Lower lobe of right lung (tissue), 2 donors: ENCODE data around the gene COL7A1. TPM values are rescaled to one million over a fixed set of nuclear protein-coding genes. Genes with fewer than 3 reads are reported as not detected.

Experiments
- ATAC-seq, 2 donors: fragments of 200-7000 bp; cut with Tn5 transposase; one replicate each; pipeline ENCODE4 v1.9.1; 2020 to 2022; ENCODE audit warnings: mild to moderate bottlenecking in 2 of 2, moderate library complexity in 2 of 2
- DNase-seq: peaks from one replicate; pipeline ENCODE4 v3.0.0-alpha.2; 2020
- H3K27ac ChIP-seq: fragments of 200-600 bp; one replicate; pipeline ENCODE4 v1.8.0; 2022
- H3K27me3 ChIP-seq: fragments of 200-600 bp; one replicate; pipeline ENCODE4 v1.8.0; 2022; ENCODE audit warnings: low read depth
- H3K36me3 ChIP-seq: fragments of 200-600 bp; one replicate; pipeline ENCODE4 v1.8.0; 2022; ENCODE audit warnings: mild to moderate bottlenecking
- H3K4me1 ChIP-seq: fragments of 200-600 bp; one replicate; pipeline ENCODE4 v1.8.0; 2022
- H3K4me3 ChIP-seq: fragments of 200-600 bp; one replicate; pipeline ENCODE4 v1.8.0; 2022; ENCODE audit warnings: mild to moderate bottlenecking
- H3K9me3 ChIP-seq: fragments of 200-600 bp; one replicate; pipeline ENCODE4 v1.8.0; 2022
- CTCF ChIP-seq: fragments of 200-600 bp; IDR thresholded peaks from one replicate; pipeline ENCODE4 v1.8.0; 2022; ENCODE audit warnings: antibody characterized with exemption, mild to moderate bottlenecking
- intact Hi-C: fragments of 100-400 bp; cut with DNase I; formaldehyde crosslinking; loops from one replicate; pipeline ENCODE4 v1.11.0; 2022
- total RNA-seq: library from RNA; stranded (reverse); fragmentation: NEBNext Ultra II Directional; extraction: Animal tissue kit (Norgen Biotek cat#: 25700); gene quantifications from one replicate; pipeline ENCODE4 v1.2.1, GENCODE V29; 2021
- donor health status: DM: no; HTN: yes; CAD: no; lungs with severe emphysema.

Gene COL7A1
- total RNA-seq, 1 donor from 2014 or later, result 2.6 TPM

GRCh38 chr3:48569808-48570450 is 25.2 kb downstream of the COL7A1 start:
- Histone ChIP-seq H3K27ac (no peak overlapping the region), H3K36me3 (no peaks in the 10 kb centered on the region), H3K9me3 (no peaks in the 10 kb centered on the region), H3K27me3 (no peaks in the 10 kb centered on the region), H3K4me1 (peaks cover 5% of the 10 kb centered on the region), H3K4me3 (no peak overlapping the region)
- ATAC-seq (no peak), DNase-seq (no peak)
- intact Hi-C loops, result no loop called here
- TF ChIP-seq CTCF, result no peak

- TF ChIP-seq CTCF, result no peak
- intact Hi-C loops, result no loop called here
- Histone ChIP-seq H3K27ac (no peak overlapping the region), H3K4me3 (no peak overlapping the region), H3K4me1 (peaks cover 5% of the 10 kb centered on the region), H3K27me3 (no peaks in the 10 kb centered on the region), H3K9me3 (no peaks in the 10 kb centered on the region), H3K36me3 (no peaks in the 10 kb centered on the region)
- DNase-seq (no peak), ATAC-seq (no peak)
Measured at GRCh38 chr3:48569400-48569799, 25.7 kb downstream of the COL7A1 start.

- Histone ChIP-seq H3K4me1 (peaks cover 5% of the 10 kb centered on the region), H3K4me3 (no peak overlapping the region), H3K36me3 (no peaks in the 10 kb centered on the region), H3K9me3 (no peaks in the 10 kb centered on the region), H3K27ac (no peak overlapping the region), H3K27me3 (no peaks in the 10 kb centered on the region)
- TF ChIP-seq CTCF, result no peak
- ATAC-seq, result no peak
- DNase-seq, result no peak
- intact Hi-C loops, result no loop called here
Measured at GRCh38 chr3:48568476-48568875, 26.7 kb downstream of the COL7A1 start.

- intact Hi-C loops, result no loop called here
- Histone ChIP-seq H3K27ac (no peak overlapping the region), H3K9me3 (no peaks in the 10 kb centered on the region), H3K27me3 (no peaks in the 10 kb centered on the region), H3K4me3 (no peak overlapping the region), H3K4me1 (peaks cover 5% of the 10 kb centered on the region), H3K36me3 (no peaks in the 10 kb centered on the region)
- no peak for TF ChIP-seq CTCF
- ATAC-seq (no peak), DNase-seq (no peak)
Measured at GRCh38 chr3:48567500-48567899, 27.6 kb downstream of the COL7A1 start.

GRCh38 chr3:48567090-48567489 is 28.0 kb downstream of the COL7A1 start:
- Histone ChIP-seq H3K27ac (no peak overlapping the region), H3K4me1 (peaks cover 5% of the 10 kb centered on the region), H3K36me3 (no peaks in the 10 kb centered on the region), H3K9me3 (no peaks in the 10 kb centered on the region), H3K4me3 (no peak overlapping the region), H3K27me3 (no peaks in the 10 kb centered on the region)
- DNase-seq, result no peak
- TF ChIP-seq CTCF, result no peak
- no peak for ATAC-seq
- intact Hi-C loops, result no loop called here

- Histone ChIP-seq H3K9me3 (no peaks in the 10 kb centered on the region), H3K27ac (no peak overlapping the region), H3K27me3 (no peaks in the 10 kb centered on the region), H3K4me3 (no peak overlapping the region), H3K36me3 (no peaks in the 10 kb centered on the region), H3K4me1 (peaks cover 5% of the 10 kb centered on the region)
- ATAC-seq, result no peak
- TF ChIP-seq CTCF, result no peak
- no peak for DNase-seq
- intact Hi-C loops, result no loop called here
Measured at GRCh38 chr3:48566401-48566760, 28.7 kb downstream of the COL7A1 start.
